Transverse colon (tissue), 4 donors: ENCODE measurements around the gene NEK2.

Experiments
- EP300 ChIP-seq: sonication (generic); formaldehyde crosslinking; IDR thresholded peaks from one replicate; pipeline ENCODE4 v1.6.1; 2017; ENCODE audit warnings: antibody characterized with exemption, low read depth
- POLR2A ChIP-seq: fragments of 450-650 bp; IDR thresholded peaks from one replicate; pipeline ENCODE4 v1.6.1; 2016; ENCODE audit warnings: antibody characterized with exemption, mild to moderate bottlenecking, moderate library complexity
- POLR2AphosphoS5 ChIP-seq, 3 donors: sonication (generic); formaldehyde crosslinking; IDR thresholded peaks; one replicate each; pipeline ENCODE4 v1.6.1; 2016; ENCODE audit warnings: antibody characterized with exemption in 3 of 3
- TF ChIP-seq, protein P1 (sequence below), 5 experiments: fragments of 200-600 bp in 3 of 5; fragments of 450-650 bp in 2 of 5; sonication (generic) in 3 of 5; IDR thresholded peaks; 1 replicate in 2 of 5; 2 replicates in 3 of 5; pipeline ENCODE4 v1.5.1; 2016 to 2017; ENCODE audit warnings: antibody characterized with exemption in 5 of 5, inconsistent platforms in 3 of 5, mild to moderate bottlenecking in 2 of 5, moderate library complexity in 1 of 5

DNA sequence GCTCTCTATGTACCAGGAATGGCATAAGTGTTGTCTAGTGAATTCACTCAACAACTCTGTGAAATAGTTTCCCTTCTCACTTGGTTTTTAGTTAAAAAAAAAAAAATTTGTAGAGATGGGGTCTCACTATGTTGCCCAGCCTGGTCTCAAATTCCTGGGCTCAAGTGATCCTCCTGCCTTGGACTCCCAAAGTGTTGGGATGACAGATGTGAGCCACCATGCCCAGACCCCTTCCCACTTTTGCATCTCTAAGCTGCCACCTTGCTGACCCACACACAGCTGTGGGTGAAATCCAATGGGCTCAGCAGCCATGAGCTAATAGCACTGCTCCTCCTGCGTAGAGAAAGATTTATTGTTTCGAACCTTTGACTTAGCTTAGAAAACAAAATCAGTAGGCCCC, 33.5 kb downstream of the NEK2 start:
- TF ChIP-seq, protein P1, sequence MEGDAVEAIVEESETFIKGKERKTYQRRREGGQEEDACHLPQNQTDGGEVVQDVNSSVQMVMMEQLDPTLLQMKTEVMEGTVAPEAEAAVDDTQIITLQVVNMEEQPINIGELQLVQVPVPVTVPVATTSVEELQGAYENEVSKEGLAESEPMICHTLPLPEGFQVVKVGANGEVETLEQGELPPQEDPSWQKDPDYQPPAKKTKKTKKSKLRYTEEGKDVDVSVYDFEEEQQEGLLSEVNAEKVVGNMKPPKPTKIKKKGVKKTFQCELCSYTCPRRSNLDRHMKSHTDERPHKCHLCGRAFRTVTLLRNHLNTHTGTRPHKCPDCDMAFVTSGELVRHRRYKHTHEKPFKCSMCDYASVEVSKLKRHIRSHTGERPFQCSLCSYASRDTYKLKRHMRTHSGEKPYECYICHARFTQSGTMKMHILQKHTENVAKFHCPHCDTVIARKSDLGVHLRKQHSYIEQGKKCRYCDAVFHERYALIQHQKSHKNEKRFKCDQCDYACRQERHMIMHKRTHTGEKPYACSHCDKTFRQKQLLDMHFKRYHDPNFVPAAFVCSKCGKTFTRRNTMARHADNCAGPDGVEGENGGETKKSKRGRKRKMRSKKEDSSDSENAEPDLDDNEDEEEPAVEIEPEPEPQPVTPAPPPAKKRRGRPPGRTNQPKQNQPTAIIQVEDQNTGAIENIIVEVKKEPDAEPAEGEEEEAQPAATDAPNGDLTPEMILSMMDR (IDR thresholded peaks at IDR 0.05) = no peak
- no peak for TF ChIP-seq POLR2AphosphoS5 (IDR thresholded peaks at IDR 0.05)
- TF ChIP-seq EP300 = no peak
- TF ChIP-seq POLR2A = no peak
